Panc1 (cell line): Measurements from ENCODE around the gene CIDEA. TPM values are rescaled to one million over a fixed set of nuclear protein-coding genes. Genes with fewer than 3 reads are reported as not detected.

ENCODE experiments used
- ATAC-seq: fragments of 200-7000 bp; cut with Tn5 transposase; 2 replicates; pipeline ENCODE4 v1.9.1; 2020; ENCODE audit warnings: mild to moderate bottlenecking, moderate library complexity
- BruUV-seq: library from RNA; stranded (reverse); fragments of 400-500 nt; replicated peaks from 2 replicates; lab custom pipeline; 2021; lab: Mats Ljungman, UMichigan
- CTCF ChIA-PET: fragments of 300-600 bp; sonication (Branson Sonifier 250); formaldehyde crosslinking; loops from one replicate; lab custom pipeline; 2022; ENCODE audit warnings: antibody characterized with exemption; lab: Charles Lee
- POLR2A ChIA-PET: fragments of 300-600 bp; sonication (Branson Sonifier 250); formaldehyde crosslinking; loops from one replicate; lab custom pipeline; 2022; ENCODE audit warnings: antibody characterized with exemption; lab: Charles Lee
- DNase-seq: peaks from one replicate; pipeline ENCODE4 v3.0.0-alpha.2; 2010; ENCODE audit warnings: low read depth, low spot score
- H3K27ac ChIP-seq: 2 replicates; pipeline ENCODE4 v1.5.1; 2011; ENCODE audit warnings: mild to moderate bottlenecking, low read length, inconsistent platforms
- H3K27me3 ChIP-seq: fragments of 200-500 bp; sonication (Bioruptor generic); 2 replicates; pipeline ENCODE4 v1.6.0; 2014; ENCODE audit warnings: low read length, inconsistent platforms; ENCODE audit not compliant: control insufficient read depth, insufficient read depth
- H3K36me3 ChIP-seq: fragments of 200-500 bp; sonication (Bioruptor generic); 2 replicates; pipeline ENCODE4 v1.5.1; 2014; ENCODE audit warnings: inconsistent platforms, mild to moderate bottlenecking, low read length, moderate library complexity; ENCODE audit not compliant: control insufficient read depth, insufficient read depth
- H3K4me1 ChIP-seq: 2 replicates; pipeline ENCODE4 v1.5.1; 2011; ENCODE audit warnings: inconsistent platforms, mild to moderate bottlenecking, low read length, moderate library complexity; ENCODE audit not compliant: control insufficient read depth, insufficient read depth
- H3K4me3 ChIP-seq, 2 experiments: 2 replicates each; pipeline ENCODE4 v1.5.1; 2011 to 2012; ENCODE audit warnings: low read depth in 2 of 2, low read length in 2 of 2, mild to moderate bottlenecking in 2 of 2, inconsistent platforms in 1 of 2, moderate library complexity in 1 of 2
- H3K9me3 ChIP-seq: fragments of 200-500 bp; sonication (Bioruptor generic); 2 replicates; pipeline ENCODE4 v1.5.1; 2014; ENCODE audit warnings: low read depth, mild to moderate bottlenecking, inconsistent platforms, low read length, moderate library complexity; ENCODE audit not compliant: control insufficient read depth, insufficient read depth
- POLR2AphosphoS5 ChIP-seq: IDR thresholded peaks from 2 replicates; pipeline ENCODE4 v1.6.1; 2012; ENCODE audit warnings: mild to moderate bottlenecking, low read depth, low read length, moderate library complexity
- SIN3A ChIP-seq: IDR thresholded peaks from 2 replicates; pipeline ENCODE4 v1.6.1; 2012; ENCODE audit warnings: low read depth, mild to moderate bottlenecking, low read length, moderate library complexity, borderline replicate concordance; ENCODE audit not compliant: insufficient read depth
- TCF7L2 ChIP-seq: IDR thresholded peaks from 2 replicates; pipeline ENCODE4 v1.6.1; 2011; ENCODE audit warnings: mild to moderate bottlenecking, low read depth, low read length, inconsistent platforms
- in situ Hi-C: cut with HindIII; loops from 2 replicates; pipeline ENCODE4 v1.10.0; 2016; ENCODE audit warnings: low sequenced_read_pairs, low pct_unique_long_range_greater_than_20kb
- intact Hi-C: fragments of 100-400 bp; cut with micrococcal nuclease; formaldehyde crosslinking; loops from one replicate; pipeline ENCODE4 v1.10.0; 2022; ENCODE audit not compliant: unreplicated experiment
- total RNA-seq: library from RNA; stranded (reverse); gene quantifications from one replicate; pipeline ENCODE4 v1.2.1, GENCODE V29; 2021; ENCODE audit not compliant: unreplicated experiment
- TF ChIP-seq, protein P1 (sequence below), 2 experiments: IDR thresholded peaks; 2 replicates each; pipeline ENCODE4 v1.6.1; 2011 to 2012; ENCODE audit warnings: low read depth in 2 of 2, control low read depth in 1 of 2, low read length in 1 of 2, mild to moderate bottlenecking in 1 of 2, moderate library complexity in 1 of 2; ENCODE audit not compliant: insufficient read depth in 1 of 2
- TF ChIP-seq, protein P2 (sequence below): fragments of 450-650 bp; IDR thresholded peaks from 2 replicates; pipeline ENCODE4 v1.5.1; 2017; ENCODE audit warnings: mild to moderate bottlenecking

The CIDEA gene
- total RNA-seq, 1 experiment from 2014 or later: not detected

DNA sequence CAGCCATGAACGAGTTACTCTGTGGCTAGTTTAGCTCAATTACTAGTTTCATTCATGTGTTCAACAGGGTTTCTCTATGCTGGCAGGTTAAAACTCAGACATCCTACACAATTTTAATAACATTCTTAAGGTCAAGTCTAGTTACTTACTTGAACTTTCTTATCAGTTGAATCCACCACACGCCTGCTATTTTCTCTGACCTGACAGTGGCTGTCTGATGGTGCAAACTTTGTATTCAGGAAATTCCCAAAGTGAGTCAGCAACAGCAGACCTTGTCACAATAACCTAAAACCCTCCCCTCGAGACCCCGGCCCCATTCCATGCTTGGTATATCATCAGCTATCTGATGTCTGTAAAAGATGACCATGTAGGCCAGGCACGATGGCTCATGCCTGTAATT is 20.8 kb upstream of the CIDEA start:
- DNase-seq: no peak

DNA sequence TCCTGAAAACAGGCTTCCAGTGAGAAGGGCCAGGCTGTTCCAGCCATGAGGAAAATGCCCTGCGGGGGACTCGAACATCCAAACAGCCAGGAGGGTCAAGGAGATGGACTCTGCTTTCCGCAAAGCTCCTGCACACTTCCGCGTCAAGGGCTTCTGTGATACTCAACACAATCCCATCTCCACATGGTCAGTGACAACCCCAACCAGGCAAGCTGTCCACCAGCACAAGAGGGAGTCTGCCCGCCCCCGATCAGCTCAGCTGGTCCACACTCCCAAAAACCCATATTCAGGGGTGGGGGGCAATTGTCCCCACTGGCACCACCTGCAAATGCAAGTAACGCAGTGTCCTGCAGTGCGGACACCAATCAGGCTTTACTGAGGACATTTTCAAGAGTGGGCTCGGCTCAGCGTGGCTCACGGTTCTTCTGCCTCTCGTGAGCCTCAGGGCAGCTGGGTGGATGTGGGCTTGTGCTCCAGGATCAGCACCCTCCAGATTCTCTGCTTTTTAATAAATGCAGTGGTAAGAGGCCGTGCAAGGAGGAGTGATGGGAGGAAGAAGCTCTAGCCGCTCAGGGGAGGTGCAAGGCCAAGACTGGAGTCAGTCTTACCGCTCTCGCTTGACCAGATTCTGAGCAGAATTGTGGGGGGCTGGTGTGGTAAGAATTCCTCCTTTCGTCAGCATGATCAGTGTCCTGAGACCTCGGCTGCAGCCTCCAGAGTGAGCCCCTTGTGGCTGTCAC is 19.5 kb upstream of the CIDEA start:
- ATAC-seq (no peak), DNase-seq (no peak)
- Histone ChIP-seq H3K9me3 (no peaks in the 10 kb centered on the region), H3K36me3 (no peaks in the 10 kb centered on the region), H3K4me1 (no peaks in the 10 kb centered on the region), H3K4me3 (no peak overlapping the region), H3K27me3 (no peaks in the 10 kb centered on the region), H3K27ac (no peak overlapping the region)
- BruUV-seq: no TSS peak
- POLR2A ChIA-PET: no interaction called here
- TF ChIP-seq POLR2AphosphoS5 (no peak), TCF7L2 (no peak), SIN3A (no peak)
- TF ChIP-seq, protein P1, sequence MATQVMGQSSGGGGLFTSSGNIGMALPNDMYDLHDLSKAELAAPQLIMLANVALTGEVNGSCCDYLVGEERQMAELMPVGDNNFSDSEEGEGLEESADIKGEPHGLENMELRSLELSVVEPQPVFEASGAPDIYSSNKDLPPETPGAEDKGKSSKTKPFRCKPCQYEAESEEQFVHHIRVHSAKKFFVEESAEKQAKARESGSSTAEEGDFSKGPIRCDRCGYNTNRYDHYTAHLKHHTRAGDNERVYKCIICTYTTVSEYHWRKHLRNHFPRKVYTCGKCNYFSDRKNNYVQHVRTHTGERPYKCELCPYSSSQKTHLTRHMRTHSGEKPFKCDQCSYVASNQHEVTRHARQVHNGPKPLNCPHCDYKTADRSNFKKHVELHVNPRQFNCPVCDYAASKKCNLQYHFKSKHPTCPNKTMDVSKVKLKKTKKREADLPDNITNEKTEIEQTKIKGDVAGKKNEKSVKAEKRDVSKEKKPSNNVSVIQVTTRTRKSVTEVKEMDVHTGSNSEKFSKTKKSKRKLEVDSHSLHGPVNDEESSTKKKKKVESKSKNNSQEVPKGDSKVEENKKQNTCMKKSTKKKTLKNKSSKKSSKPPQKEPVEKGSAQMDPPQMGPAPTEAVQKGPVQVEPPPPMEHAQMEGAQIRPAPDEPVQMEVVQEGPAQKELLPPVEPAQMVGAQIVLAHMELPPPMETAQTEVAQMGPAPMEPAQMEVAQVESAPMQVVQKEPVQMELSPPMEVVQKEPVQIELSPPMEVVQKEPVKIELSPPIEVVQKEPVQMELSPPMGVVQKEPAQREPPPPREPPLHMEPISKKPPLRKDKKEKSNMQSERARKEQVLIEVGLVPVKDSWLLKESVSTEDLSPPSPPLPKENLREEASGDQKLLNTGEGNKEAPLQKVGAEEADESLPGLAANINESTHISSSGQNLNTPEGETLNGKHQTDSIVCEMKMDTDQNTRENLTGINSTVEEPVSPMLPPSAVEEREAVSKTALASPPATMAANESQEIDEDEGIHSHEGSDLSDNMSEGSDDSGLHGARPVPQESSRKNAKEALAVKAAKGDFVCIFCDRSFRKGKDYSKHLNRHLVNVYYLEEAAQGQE (IDR thresholded peaks at IDR 0.05; ENCODE audit: insufficient read depth in 1 of 2, low read depth in 2 of 2, low read length in 1 of 2): no peak
- TF ChIP-seq, protein P2, sequence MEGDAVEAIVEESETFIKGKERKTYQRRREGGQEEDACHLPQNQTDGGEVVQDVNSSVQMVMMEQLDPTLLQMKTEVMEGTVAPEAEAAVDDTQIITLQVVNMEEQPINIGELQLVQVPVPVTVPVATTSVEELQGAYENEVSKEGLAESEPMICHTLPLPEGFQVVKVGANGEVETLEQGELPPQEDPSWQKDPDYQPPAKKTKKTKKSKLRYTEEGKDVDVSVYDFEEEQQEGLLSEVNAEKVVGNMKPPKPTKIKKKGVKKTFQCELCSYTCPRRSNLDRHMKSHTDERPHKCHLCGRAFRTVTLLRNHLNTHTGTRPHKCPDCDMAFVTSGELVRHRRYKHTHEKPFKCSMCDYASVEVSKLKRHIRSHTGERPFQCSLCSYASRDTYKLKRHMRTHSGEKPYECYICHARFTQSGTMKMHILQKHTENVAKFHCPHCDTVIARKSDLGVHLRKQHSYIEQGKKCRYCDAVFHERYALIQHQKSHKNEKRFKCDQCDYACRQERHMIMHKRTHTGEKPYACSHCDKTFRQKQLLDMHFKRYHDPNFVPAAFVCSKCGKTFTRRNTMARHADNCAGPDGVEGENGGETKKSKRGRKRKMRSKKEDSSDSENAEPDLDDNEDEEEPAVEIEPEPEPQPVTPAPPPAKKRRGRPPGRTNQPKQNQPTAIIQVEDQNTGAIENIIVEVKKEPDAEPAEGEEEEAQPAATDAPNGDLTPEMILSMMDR: no peak
- in situ Hi-C loops: no loop called here
- intact Hi-C loops: loop anchor here (5.0 kb wide), 1 partner anchor 1632 kb away; no protein-coding TSS in a partner anchor
- CTCF ChIA-PET: no interaction called here

More for the DNA sequence above, 20.8 kb upstream of the CIDEA start:
- H3K27me3 ChIP-seq: no peaks in the 10 kb centered on the region
- no peak overlapping the region for H3K27ac ChIP-seq
- intact Hi-C loops: loop anchor here (5.0 kb wide), 1 partner anchor 1631 kb away; no protein-coding TSS in a partner anchor
- no peak for TF ChIP-seq SIN3A
- no peak for TF ChIP-seq POLR2AphosphoS5
- ATAC-seq: no peak
- in situ Hi-C loops: no loop called here
- ChIA-PET POLR2A (interaction anchor here (0.6 kb wide), 1 partner anchor 650 kb away, joined by 4 read pairs; no protein-coding TSS in a partner anchor), CTCF (interaction anchor here (0.8 kb wide), 1 partner anchor 15 kb away, joined by 3 read pairs; no protein-coding TSS in a partner anchor)
- no peak overlapping the region for H3K4me3 ChIP-seq
- H3K36me3 ChIP-seq: no peaks in the 10 kb centered on the region
- BruUV-seq: no TSS peak
- H3K9me3 ChIP-seq: no peaks in the 10 kb centered on the region
- H3K4me1 ChIP-seq: no peaks in the 10 kb centered on the region

DNA sequence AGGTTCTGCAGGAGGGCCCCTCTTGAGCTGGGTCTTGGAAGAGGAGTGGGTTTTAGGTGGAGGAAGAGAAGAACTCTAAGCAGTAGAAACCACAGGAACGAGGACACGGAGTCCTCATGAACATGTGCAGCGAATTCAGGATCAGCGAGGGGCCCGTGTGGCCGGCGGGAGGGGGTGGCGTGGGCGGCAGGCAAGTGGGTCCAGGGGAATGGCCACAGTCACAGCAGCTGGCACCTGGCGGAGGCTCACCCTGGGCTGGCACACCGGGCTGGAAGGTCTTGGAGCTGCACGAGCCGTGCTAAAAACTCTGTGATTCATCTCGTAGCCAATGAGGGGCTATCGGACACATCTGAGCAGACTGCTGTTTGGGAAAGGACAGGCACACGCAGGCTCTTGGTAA is 18.0 kb upstream of the CIDEA start:
- CTCF ChIA-PET: interaction anchor here (0.7 to 1.5 kb wide), 5 partner anchors 23 to 176 kb away, joined by 3 to 5 read pairs (median 3); no protein-coding TSS in a partner anchor
- ATAC-seq: no peak
- in situ Hi-C loops (no loop called here), intact Hi-C loops (no loop called here)
- H3K27ac ChIP-seq: no peak overlapping the region
- H3K4me3 ChIP-seq: no peak overlapping the region
- no peak for DNase-seq
- H3K4me1 ChIP-seq: no peaks in the 10 kb centered on the region
- peaks cover 7% of the 10 kb centered on the region for H3K27me3 ChIP-seq
- H3K36me3 ChIP-seq: no peaks in the 10 kb centered on the region
- TF ChIP-seq SIN3A: no peak
- no peak for TF ChIP-seq TCF7L2
- TF ChIP-seq, protein P1 (IDR thresholded peaks at IDR 0.05; ENCODE audit: insufficient read depth in 1 of 2, low read depth in 2 of 2, low read length in 1 of 2): no peak
- TF ChIP-seq POLR2AphosphoS5: no peak
- TF ChIP-seq, protein P2: no peak
- POLR2A ChIA-PET: no interaction called here
- no TSS peak for BruUV-seq
- H3K9me3 ChIP-seq: no peaks in the 10 kb centered on the region
